OCI-LY7 (cell line): ENCODE measurements around the gene PATJ.

Experiments used
- EZH2phosphoT487 ChIP-seq: fragments of 200-600 bp; sonication (generic); IDR thresholded peaks from 2 replicates; pipeline ENCODE4 v1.6.1; 2018; ENCODE audit warnings: low read depth, borderline replicate concordance, mild to moderate bottlenecking, mixed run types, antibody characterized with exemption, low read length, moderate library complexity, mixed read lengths
- TF ChIP-seq, protein P1 (sequence below): fragments of 200-600 bp; sonication (generic); conservative IDR thresholded peaks from 2 replicates; pipeline ENCODE4 v1.5.1; 2014; ENCODE audit warnings: mild to moderate bottlenecking, antibody characterized with exemption, low read length, moderate library complexity, mixed read lengths

DNA sequence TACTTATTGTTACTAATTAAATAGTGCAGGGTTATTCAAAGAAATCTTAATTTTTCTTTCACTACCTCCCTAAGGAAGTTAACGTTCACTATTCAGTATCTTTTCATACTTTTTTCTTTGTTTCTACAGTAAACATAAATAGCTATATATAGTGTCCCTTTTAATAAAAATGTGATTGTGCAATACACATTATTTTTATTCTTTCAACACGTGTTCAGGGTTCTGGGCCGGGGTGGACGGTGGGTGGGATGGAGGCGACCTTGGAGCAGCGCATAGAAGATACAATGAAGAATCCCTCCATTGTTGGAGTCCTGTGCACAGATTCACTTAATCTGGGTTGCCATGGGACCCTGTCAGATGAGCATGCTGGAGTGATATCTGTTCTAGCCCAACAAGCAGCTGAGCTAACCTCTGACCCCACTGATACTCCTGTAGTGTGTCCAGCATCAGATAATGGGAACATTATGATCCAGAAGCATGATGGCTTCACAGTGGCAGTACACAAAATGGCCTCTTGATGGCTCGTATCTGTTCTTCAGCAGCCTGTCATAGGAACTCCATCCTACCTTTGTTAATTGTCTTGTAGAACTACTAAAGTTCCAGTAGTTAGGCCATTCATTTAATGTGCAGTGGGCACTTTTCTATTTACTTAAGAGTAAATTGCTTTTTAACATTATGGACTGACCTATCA is 296.5 kb downstream of the PATJ start:
- TF ChIP-seq, protein P1, sequence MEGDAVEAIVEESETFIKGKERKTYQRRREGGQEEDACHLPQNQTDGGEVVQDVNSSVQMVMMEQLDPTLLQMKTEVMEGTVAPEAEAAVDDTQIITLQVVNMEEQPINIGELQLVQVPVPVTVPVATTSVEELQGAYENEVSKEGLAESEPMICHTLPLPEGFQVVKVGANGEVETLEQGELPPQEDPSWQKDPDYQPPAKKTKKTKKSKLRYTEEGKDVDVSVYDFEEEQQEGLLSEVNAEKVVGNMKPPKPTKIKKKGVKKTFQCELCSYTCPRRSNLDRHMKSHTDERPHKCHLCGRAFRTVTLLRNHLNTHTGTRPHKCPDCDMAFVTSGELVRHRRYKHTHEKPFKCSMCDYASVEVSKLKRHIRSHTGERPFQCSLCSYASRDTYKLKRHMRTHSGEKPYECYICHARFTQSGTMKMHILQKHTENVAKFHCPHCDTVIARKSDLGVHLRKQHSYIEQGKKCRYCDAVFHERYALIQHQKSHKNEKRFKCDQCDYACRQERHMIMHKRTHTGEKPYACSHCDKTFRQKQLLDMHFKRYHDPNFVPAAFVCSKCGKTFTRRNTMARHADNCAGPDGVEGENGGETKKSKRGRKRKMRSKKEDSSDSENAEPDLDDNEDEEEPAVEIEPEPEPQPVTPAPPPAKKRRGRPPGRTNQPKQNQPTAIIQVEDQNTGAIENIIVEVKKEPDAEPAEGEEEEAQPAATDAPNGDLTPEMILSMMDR, result 0 out of 2 replicates have a peak, but pooled peaks have one; percentile 33
- TF ChIP-seq EZH2phosphoT487, result no peak
